GM12873 (cell line): ENCODE data around the gene ST6GALNAC2.

Experiments used
- TF ChIP-seq, protein P1 (sequence below): IDR thresholded peaks from 2 replicates; pipeline ENCODE4 v1.5.1; 2012; ENCODE audit warnings: low read depth, mild to moderate bottlenecking, moderate library complexity, low read length, control low read depth; ENCODE audit not compliant: insufficient read depth; ENCODE audit errors: missing control alignments

The ST6GALNAC2 gene

DNA sequence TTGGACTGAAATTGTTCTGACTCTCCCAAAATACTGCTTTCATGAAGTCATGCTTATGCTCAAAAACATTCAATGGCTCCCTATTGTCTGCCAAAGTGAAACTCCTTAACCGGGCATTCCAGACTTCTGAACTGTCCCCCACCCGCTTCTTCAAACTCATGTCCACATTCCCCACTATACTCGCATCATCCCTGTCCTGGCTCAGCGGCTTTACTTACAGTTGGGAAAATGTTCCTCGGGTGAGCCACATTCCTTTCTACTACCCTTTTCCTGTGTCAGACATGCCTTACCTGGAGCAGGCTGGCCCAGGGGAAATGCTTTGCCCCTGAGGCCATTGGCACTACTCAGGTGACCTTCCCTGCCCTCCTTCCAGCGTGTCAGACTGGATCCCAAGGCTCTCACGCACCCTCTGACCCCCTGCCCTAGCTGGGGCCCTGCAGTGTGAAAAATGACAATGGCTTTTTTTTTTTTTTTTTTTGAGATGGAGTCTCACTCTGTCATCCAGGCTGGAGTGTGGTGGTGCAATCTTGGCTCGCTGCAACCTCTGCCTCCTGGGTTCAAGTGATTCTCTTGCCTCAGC is 53.5 kb downstream of the ST6GALNAC2 start:
- TF ChIP-seq, protein P1, sequence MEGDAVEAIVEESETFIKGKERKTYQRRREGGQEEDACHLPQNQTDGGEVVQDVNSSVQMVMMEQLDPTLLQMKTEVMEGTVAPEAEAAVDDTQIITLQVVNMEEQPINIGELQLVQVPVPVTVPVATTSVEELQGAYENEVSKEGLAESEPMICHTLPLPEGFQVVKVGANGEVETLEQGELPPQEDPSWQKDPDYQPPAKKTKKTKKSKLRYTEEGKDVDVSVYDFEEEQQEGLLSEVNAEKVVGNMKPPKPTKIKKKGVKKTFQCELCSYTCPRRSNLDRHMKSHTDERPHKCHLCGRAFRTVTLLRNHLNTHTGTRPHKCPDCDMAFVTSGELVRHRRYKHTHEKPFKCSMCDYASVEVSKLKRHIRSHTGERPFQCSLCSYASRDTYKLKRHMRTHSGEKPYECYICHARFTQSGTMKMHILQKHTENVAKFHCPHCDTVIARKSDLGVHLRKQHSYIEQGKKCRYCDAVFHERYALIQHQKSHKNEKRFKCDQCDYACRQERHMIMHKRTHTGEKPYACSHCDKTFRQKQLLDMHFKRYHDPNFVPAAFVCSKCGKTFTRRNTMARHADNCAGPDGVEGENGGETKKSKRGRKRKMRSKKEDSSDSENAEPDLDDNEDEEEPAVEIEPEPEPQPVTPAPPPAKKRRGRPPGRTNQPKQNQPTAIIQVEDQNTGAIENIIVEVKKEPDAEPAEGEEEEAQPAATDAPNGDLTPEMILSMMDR, result no peak

DNA sequence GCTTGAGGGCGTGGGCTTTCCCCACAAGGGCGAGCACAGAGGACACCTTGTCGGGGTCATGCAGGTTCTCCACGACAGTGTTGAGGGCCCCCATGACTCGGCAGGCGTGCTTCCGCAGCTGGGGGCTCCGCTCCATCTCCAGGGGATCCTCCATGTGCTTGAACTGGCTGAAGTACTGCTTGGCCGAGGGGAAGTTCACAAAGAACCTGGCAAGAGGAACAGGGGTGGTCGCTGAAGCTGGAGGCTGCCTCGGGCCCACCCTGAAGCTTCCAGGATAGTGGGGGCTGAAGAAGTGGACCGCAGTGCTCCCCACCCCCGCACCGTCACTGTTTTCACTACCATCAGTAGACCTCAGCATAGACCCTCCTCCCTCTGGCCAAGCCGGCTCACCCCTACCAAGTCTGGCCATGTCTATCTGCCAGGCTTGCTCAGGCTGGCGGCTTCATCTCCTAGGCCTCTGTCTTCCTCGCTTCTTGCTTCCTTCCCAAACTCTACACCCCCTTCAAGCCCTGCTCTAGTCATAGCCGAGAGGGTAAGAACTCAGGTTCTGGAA is 54.1 kb downstream of the ST6GALNAC2 start:
- TF ChIP-seq, protein P1, result no peak

DNA sequence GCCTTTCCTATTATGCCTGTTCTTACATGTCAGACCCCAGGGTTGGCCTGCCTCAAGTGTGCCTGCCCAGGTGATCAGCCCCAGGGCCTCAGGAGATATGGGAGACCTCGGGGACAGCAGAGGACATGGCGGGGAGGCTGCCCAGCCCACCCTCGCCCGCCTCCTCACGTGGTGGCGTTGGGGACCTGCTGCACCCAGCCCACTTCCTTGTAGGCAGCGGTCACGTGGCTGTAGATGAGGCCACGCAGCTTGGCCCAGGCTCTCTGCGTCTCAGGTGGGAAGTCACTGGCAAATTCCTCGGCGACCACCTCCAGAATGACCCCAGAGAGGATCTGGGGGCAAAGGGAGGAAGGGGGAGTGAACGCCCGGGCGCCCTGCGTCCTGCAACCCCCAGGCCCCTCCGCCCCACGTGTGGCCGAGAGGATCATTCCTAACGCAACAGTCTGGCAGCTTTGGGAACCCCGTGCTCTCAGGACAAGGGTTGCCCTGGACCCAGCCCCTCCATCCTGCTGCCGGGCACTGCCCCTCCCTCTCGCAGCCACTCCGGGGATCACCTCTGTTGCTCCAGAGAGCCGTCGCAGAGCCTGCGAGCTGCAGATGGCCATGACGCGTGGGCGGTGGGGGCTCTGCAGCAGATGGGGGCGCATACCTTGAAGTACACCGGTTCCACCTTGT is 54.7 kb downstream of the ST6GALNAC2 start:
- TF ChIP-seq, protein P1, result no peak

DNA sequence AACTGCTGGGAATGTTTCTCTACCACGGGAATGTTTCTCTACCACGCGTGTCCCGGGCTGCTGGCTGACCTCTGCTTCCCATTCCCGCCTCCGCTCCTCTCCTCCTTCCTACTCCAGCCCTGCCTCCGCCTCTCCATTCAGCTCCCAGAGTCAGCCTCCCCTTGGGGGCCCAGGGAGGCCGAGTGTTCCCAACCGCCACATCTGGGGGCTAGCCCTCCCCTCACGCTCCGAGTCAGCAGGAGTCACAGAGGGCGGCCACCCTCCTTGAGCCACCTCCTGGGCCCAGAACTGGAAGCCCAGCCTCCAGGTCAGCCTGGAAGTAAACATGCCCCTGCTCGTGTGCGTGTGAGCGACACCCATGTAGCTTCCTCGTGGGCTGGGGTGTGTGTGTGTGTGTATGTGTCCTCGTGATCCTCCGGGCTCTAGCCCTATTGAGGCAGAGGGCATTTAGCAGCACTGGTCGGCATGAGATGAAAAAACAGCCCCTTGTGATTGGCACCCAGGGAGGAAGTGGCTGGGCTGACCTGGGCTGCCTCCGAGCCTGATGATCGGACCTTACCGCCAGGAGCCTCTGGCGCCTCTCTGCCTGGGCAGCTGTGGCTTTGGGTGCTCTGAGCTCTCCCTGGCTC is 55.5 kb downstream of the ST6GALNAC2 start:
- TF ChIP-seq, protein P1, result no peak

DNA sequence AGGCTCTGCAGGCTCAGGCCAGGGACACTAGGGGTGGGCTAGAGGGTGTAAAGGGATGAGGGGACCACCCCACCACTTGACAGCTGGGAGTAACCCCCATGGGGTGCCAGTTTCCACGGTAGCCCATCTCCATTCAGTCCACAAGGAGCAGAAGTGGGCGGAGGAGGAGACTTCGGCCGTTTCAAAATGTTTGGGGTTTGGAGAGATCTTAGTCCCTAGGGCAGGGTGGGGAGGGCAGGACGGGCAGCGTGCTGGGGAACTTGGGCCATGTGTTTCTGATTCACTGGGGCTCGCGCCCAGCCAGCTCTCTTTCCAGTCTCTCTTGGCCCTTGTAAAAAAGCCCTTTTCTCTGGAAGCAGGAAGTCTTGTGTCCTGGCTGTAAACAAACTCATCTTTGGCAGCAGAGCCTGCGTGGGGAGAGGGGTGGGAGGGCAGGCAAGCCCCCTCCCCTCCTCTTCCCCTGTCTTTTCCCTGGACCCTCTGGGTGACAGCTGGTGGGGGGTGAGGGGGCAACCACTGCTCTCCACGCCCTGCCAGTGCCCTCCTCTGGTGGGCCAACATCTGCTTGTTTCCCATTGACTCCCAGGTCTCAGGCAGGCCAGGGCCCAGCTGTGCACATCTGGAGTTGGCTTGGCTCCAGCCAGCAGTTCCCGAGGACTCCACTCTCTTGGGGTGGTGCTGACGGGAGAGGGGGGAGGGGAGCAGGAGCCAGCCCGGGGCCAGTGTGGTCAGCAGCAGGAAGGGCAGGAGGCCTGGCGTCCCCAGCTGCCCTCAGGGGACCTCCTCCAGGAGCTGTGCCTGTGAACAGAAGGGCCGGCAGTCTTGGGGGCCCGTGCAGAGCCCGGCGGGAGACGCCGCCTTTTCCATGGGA is 56.2 kb downstream of the ST6GALNAC2 start:
- TF ChIP-seq, protein P1, result no peak

DNA sequence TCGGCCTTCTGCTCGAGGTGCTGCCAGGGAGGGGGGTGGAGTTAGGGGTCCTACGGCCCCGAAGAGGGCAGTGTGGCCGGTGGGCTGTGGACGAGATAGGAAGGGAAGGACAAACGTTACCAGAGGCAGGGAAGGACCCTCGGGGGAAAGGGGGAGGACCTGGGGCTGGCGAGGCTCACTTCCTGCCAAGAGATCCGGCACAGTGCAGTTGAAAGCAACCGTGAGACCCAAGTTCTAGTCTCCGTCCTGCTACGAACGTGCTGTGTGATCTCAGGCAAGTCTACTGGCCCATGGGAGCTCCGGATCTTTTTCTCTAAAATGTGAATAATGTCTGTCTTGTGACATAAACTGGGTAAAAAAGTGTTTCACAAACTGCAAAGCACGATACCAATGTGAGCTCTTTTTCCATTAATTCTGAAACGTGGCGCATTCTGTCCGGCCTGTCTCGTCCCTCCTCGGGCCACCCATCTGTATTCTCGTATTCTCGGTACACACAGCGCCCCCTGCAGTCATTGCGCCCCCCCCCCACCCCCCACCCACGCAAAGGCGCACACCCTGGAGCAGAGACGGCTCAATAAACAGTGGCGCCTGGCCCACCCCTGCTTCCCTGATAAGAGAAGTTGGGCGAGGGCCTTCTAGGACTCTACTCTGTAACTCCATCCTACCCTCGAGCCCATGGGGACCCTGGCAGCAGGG is 57.0 kb downstream of the ST6GALNAC2 start:
- TF ChIP-seq, protein P1, result no peak
